GDM1 (cell line): ENCODE measurements around the gene YEATS2.
"Not testable (repeated sequence)": the region's sequence is repeated elsewhere in the genome, so short reads cannot be mapped to it uniquely, and the experiment has no call there.

Experiments
- DNase-seq: peaks from one replicate; lab custom pipeline; 2025; lab: John Stamatoyannopoulos, UW

Gene YEATS2

DNA sequence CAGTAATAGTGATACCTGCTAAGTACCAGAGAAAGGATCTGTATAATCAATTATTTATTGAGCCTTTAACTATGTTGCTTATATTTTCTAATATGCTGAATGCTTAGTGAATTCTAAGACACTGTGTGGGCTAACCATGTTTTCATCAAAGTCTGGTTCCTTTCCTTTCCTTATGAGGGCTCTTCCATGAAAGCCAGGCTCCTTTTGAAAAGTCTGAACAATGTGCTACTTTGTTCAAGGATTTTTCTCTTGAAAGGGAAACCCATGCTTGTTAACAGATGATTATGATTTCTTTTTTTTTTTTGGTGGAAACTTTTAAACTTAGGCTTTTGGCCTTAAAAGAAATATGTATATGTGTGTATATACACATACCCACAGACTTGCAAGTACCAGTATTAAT lies 17.0 kb downstream of the YEATS2 start:
- DNase-seq: no peak

DNA sequence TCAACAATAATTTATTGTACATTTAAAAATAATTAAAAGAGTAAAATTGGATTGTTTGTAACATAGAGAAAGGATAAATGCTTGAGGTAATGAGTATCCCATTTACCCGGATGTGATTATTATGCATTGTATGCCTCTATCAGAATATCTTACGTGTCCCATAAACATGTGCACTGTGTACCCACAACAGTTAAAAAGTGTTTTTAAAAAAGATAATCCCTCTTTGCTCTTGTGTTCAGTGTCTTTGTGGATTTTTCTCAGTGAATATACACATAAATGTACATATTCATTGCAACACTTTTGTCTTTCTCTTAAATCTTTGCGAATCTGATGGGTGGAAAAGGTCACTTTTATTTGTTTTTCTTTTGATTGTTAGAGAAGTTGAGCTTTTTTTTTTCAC lies 20.4 kb downstream of the YEATS2 start:
- no peak for DNase-seq

DNA sequence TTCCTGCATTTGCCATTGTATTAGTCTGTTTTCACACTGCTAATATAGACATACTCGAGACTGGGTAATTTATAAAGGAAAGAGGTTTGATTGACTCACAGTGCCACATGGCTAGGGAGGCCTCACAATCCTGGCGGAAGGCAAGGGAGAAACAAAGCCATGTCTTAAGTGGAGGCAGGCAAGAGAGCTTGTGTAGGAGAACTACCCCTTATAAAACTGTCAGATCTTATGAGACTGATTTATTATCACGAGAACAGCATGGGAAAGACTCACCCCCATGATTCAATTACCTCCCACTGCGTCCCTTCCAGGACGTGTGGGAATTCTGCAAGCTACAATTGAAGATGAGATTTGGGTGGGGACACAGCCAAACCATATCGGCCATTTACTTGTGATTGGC lies 27.8 kb downstream of the YEATS2 start:
- no peak for DNase-seq

DNA sequence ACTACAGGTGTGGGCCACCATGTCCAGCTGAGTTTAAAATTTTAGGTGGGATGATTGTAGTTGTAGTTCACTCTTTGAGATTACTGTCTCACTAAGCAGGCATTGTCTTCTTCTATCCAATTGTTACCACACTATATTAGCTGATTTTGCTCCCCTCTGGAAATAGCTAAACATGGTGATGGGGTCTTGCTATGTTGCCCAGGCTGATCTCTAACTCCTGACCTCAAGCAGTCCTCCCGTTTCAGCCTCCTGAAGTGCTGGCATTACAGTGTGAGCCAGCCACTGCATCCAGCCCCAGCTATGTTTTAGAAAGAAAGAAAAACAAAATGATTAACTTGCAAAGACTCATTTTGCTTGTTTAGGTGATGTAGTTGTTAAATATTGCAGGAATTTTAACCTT lies 30.6 kb downstream of the YEATS2 start:
- no peak for DNase-seq

DNA sequence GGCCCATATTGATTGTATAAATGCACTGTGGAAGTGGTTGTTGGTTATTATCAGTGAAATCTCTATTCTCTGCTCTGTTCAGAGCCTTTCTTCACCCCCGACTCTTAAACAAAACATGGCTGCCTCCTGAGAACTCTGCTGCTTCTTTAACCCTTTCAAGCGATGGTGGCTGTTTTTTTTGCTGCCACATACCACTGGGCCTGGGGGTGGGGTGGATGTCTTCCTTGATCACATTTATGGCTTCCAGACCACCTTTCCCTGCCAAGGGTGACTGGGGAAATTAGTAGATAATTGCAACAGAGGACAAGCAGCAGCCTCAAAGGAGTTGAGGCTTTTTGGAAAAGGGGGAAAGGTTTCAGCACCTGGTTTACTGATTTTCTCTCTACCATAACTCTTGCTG lies 32.8 kb downstream of the YEATS2 start:
- DNase-seq: no peak

DNA sequence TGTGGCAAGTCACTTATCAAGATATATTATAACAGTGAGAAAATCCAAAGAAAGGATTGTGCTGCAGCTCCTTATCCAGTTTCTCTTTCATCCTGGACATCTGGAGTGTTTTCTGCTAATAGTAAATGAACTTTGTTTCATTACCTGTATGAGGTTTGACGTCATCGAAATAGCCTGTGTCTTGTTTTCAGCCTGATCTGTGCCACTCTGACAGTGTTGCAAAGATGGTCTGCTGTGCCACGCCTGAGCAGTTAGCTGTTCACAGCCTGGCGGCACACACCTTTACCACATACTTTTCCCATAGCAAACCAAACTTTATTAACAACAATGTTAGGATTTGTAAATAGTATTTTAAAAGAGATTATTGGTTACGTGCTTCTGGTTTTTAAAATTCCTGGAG lies 34.0 kb downstream of the YEATS2 start:
- DNase-seq: no peak

DNA sequence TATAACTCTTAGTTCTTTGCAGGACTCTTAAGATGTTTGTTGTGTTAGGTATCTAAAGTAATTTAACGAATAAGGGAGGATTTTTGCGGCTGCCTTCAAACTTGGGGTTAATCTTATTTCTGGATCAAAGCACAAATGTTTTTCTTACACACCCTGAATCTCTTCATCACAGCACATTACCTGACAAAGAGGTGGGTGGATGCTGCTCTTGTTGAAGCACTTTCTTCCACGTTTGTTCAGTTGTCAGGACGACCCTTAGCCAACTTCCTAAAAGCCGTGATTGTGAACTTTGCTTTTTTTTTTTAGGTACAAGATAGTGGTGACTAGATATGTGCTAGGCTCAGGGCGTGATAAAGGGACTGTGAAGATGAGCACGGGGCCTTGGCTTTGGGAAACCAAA lies 36.0 kb downstream of the YEATS2 start:
- no peak for DNase-seq

DNA sequence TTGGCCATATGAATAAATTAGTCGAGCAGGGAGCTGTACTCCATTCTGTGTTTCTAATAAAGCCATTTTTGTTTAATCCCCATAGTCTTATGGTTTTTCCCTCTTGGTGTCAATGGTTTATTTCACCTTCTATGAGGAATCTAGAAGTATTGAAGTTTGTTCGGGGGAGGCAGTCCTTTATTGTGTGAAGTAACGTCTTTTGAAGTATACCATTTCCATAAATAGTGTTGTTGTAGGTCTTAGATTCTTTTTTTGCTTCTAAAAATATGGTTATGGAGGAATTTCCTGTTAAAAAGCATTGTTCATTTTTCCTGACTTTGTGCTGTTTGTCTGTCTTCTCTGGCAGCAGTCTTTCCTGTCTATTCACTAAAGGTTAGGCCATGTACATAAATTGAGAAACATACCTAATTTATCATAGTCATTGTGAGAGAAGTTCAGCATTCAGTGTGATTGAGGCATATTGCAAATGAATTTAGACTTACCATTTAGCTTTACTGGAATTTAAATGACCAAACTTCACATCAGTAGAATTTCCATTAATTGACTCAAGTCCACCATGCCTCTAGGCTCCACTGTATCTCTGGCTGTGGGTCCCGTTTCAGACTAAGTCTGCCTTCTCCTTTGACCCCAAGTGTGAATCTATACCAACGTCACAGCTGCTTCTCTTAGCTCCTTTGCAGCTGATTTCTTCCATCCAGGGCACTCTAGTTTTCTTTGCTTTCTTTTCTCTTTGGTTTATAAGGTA lies 37.3 kb downstream of the YEATS2 start:
- no peak for DNase-seq

DNA sequence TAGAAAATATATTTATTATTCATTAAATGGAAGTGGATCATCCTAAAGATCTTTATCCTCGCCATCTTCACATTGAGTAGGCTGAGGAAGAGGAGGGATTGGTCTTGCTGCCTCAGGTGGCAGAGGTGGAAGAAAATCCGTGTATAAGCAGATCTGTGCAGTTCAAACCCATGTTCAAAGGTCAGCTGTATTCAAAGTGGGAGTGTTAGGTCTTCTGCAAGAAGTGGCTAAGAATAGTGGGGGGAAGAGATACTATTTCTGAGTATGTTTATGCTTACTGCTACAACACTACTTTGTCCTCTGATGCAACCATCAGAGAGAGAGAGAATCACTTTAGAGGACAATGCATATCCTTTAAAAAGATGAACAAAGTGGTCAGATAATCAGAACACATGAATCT lies 39.5 kb downstream of the YEATS2 start:
- no peak for DNase-seq

DNA sequence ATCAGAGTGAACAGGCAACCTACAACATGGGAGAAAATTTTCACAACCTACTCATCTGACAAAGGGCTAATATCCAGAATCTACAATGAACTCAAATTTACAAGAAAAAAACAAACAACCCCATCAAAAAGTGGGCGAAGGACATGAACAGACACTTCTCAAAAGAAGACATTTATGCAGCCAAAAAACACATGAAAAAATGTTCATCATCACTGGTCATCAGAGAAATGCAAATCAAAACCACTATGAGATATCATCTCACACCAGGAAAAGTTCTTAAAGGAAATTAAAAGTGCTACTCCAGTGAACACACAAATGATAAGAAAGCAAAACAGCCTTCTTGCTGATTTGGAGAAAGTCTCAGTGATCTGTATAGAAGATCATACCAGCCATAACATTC lies 42.6 kb downstream of the YEATS2 start:
- DNase-seq: not testable (repeated sequence)

DNA sequence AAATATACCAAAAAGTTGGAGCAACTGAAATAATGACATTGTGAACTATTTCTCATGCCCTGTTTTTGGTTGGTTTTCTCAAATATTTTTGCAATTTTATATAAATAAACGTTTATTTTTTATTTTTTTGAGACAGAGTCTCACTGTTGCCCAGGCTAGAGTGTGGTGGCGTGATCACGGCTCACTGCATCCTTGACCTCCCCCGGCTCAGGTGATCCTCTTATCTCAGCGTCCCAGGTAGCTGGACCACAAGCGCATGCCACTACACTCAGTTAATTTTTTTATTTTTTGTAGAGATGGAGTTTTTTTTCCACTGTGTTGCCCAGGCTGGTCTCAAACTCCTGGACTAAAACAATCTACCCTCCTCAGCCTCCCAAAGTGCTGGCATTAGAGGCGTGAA lies 45.6 kb downstream of the YEATS2 start:
- DNase-seq: no peak

DNA sequence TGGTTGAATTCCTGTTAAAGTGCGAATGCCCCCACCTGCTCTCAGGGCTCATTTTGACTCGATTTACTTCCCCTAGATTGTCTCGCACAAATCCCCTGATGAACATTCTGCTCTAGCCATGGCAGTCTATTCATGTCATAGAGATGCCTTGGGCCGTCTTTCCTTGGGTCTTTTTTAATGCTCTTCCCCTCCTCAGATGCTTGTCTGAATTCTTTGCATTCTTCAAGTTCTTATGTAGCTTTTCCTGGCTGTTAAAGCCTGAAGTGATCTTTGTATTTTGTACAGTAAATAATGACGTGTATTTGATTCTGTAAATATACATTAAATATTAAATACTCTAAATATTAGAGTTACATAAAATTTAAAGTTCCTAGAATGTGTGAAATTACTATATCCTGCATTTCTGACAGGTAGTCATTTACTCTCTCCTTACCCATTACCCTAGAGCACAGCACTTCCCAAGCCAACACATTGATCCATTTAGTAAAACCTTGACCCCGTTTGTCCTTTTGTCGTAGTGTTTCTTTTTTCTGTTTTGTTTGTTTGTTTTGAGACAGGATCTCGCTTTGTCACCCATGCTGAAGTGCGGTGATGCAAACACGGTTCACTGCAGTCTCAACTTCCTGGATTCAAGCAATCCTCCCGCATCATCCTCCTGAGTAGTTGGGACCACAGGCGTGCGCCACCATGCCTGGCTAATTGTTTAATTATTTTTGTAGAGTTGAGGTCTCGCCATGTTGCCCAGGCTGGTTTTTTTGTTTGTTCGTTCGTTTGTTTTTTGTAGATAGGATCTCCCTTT lies 47.9 kb downstream of the YEATS2 start:
- no peak for DNase-seq

DNA sequence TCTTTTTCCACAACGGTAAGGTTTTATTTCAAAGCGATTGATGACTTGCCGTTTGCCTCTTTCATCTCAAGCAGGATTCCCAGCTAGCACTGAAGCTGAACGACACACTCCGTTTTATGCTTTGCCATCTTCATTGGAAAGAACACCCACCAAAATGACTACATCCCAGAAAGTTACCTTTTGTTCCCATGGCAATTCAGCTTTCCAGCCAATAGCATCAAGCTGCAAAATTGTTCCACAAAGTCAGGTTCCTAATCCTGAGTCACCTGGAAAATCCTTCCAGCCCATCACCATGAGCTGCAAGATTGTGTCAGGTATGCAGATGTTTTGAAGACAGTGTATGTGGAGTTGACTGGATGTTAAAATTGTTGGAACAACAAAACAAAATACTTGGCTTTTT lies 56.5 kb downstream of the YEATS2 start:
- no peak for DNase-seq

DNA sequence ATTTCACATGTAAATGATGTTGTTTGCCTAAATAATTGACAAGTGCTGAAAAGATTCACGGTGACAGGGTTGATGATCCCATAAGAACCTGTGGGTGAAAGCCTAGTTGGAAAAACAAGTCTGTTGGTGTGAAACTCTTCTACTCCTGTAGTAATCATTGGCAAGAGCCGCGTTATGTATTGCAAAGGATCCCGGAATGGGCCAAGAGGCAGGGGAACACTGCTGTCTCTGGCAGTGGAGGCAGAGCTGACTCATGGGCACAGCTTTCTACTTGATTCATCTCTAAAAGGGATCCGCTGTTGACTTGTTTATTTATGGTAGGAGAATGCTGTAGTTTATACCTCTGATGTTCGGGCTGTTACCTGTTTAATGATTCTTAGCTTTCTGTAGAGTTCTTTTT lies 64.7 kb downstream of the YEATS2 start:
- no peak for DNase-seq

DNA sequence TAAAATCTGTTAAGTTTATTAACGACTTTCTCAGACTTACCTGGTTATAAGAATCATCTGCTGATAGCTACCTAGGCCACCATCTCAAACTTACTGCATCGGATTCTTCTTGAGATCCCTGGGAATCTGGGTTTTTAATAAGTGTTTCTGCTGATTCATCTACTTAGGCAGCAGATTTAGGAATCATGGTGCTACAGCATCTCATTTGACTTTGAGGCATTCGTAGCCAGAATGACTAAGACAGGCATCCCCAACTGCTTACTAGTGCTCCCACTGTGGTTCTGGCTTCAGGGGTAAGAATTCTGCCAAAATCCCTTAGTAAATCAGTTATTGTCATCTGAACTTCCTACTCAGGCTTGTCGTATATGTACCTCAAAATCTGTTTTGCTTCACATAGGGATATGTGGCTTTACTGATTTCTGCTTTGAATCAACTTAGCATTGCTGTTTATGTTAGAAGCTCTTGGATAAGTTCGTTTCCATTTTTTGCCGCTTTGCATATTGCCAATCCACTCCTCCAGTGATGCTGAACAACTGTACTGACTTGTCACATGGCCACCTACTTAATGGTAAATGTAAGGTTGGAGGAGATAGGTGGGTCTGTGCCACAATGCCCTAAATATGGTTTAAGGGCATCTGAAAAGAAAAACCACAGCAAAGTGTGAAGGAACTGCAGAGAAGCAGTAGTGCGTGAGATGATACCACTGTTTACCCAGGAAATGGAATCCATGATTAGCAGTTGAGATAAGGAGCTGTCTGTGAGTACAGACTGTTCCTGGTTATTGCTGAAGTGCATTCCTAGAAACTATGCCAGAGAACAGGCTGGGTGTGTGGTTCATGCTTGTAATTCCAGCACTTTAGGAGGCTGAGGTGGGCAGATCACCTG lies 67.5 kb downstream of the YEATS2 start:
- no peak for DNase-seq

DNA sequence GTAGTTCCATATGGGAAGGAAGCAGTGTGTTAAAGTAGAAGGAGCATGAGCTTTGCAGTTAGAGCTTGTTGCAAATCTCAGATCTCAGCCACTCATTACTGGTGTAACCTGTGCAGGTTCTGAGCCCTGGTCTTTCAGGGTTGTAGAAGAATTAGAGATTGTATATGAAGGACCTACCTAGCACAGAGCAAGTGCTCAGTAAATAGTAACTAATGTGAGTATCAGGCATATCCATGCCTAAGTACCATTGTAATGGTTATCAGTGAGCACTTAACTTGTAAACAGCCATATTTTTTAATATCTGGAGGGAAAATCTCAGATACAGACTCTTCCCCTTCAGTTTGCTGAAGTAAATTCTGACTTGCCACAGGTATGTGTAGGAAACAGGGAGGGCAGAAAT lies 68.5 kb downstream of the YEATS2 start:
- DNase-seq: no peak

DNA sequence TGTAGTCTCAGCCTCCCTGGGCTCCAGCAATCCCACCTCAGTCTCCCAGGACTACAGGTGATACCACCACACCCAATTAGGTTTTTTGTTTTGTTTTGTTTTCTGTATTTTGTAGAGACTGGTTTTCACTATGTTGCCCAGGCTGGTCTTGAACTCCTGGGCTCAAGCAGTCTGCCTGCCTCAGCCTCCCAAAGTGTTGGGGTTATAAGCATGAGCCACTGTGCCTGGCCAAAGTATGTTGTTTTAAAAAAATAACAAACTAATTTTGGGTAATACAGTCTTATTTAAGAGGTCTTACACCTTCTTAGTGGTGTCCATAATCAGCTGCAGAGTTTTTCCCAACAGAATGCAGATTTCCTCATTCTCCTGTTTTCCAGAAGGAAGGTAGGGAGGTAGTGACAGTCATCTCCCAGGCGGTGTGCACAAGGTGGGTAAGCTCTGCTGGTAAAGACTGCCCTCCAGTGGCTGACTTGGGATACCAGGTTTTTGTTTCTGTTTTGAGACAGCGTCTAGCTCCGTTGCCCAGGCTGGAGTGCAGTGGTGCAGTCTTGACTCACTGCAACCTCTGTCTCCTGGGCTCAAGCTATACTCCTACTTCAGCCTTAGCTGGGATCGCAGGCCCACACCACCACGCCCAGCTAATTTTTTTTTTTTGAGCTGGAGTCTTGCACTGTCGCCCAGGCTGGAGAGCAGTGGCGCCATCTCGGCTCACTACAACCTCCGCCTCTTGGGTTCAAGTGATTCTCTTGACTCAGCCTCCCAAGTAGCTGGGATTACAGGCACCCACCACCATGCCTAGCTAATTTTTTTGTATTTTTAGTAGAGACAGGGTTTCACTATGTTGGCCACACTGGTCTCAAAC lies 69.4 kb downstream of the YEATS2 start:
- peak; percentile 18 for DNase-seq

DNA sequence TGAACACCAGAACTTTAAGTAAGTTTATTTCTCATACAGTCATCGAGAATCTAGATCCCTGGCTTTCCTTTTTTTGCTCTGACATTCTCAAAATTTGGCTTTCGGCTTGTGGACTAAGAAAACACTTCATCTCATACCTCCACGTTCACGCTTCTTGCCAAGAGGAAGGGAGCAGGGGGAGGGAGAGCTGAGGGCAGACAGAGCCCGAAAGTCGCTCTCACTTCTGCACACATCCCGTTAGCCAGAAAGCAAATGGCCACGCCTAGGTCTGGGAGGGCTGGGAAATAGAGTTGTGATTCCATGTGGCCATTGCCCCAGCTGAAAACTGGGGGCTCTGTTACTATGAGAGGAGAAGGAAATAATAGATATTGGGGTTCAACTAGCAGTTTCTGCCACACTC lies 70.5 kb downstream of the YEATS2 start:
- DNase-seq: no peak

DNA sequence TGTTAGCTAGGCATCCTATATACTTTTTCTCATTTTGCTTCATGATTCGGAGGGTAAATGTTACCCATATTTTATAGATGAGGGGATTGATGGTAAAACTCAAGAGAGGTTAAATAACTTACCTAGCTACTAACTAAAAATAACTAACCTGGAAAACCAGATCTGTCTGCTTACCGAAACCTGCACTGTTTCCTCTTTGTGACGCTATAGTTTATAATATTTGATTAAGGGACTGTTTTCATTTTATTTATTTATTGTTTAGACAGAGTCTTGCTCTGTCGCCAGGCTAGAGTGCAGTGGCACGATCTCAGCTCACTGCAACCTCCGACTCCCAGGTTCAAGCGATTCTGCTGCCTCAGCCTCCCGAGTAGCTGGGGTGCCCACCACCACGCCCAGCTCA lies 71.9 kb downstream of the YEATS2 start:
- DNase-seq: no peak

DNA sequence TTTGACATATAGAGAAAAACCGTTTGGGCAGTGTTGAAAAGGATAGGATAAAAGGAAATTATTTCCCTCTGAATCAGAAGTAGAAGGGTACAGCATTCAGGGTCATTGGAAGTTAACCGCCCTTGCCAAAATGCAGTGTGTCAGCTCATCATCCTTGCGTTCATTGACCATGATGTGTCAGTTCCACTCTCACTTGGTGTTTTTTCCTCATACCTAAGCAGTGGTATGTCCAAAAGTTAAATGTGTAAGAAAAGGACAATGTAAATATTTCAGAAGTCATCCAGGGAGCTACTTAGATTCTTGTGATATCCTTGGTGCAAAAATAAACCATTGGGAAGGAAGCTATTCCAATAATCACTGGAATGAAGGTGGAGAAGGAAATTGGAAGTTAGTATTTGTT lies 77.0 kb downstream of the YEATS2 start:
- DNase-seq: no peak

DNA sequence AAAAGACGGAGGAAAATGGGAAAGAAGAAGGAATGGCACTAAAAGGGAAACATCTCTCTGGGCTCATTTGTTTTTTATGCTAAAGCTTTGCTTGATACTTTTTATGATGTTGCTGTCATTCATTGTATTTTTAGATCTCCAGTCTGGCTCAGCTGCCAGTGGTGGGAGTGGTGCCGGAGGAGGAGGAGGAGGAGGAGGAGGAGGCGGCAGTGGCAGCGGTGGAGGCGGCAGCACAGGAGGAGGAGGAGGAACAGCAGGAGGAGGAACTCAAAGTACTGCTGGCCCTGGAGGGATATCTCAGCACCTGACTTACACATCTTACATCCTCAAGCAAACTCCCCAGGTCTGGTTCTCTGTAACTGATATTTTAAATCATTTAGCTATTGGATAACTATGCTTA lies 78.2 kb downstream of the YEATS2 start:
- DNase-seq: no peak

DNA sequence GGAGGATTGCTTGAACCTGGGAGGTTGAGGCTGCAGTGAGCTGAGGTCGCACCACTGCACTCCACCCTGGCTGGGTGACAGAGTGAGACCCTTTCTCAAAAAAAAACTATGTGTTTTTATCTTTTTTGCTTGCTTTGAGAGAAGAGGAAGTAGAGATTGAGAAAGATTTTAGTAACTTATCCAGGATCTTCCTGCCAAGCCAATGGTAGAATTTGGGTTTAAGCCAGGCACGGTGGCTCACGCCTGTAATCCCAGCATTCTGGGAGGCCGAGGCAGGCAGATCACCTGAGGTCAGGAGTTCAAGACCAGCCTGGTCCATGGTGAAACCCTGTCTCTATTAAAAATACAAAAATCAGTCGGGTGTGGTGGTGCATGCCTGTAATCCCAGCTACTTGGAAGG lies 78.9 kb downstream of the YEATS2 start:
- DNase-seq: not testable (repeated sequence)
